CD4-positive, alpha-beta T cell (primary cell): ENCODE results near the gene S100A14. TPM values are rescaled to one million over a fixed set of nuclear protein-coding genes. Genes with fewer than 3 reads are reported as not detected.

Experiments
- ATAC-seq: fragments of 200-7000 bp; cut with Tn5 transposase; one replicate; pipeline ENCODE4 v1.10.0; 2022; ENCODE audit warnings: mild to moderate bottlenecking; ENCODE audit not compliant: poor library complexity
- CTCF ChIA-PET: fragments of 350-600 bp; sonication (Branson Sonifier 250); formaldehyde crosslinking; loops from one replicate; lab custom pipeline; 2021; ENCODE audit warnings: antibody characterized with exemption, inconsistent platforms; lab: Charles Lee
- POLR2A ChIA-PET: fragments of 350-600 bp; sonication (Branson Sonifier 250); formaldehyde crosslinking; loops from one replicate; lab custom pipeline; 2021; ENCODE audit warnings: antibody characterized with exemption, inconsistent platforms; lab: Charles Lee
- DNase-seq, 14 experiments: peaks; one replicate each; pipeline ENCODE4 v3.0.0-alpha.2; 2013 to 2020; ENCODE audit warnings: mixed read lengths in 2 of 14
- H3K27ac ChIP-seq, 2 donors: one replicate each; pipeline versions ENCODE4 v1.5.1 to v1.7.0; 2013; ENCODE audit warnings: low read length in 2 of 2, low read depth in 1 of 2, mild to moderate bottlenecking in 1 of 2
- H3K27me3 ChIP-seq, 2 experiments: 1 replicate in 1 of 2; 2 replicates in 1 of 2; pipeline versions ENCODE4 v1.6.1 to v1.7.0; 2013; ENCODE audit warnings: low read length in 2 of 2, control low read depth in 1 of 2, mild to moderate bottlenecking in 1 of 2, moderate library complexity in 1 of 2; ENCODE audit not compliant: insufficient read depth in 2 of 2, control insufficient read depth in 1 of 2
- H3K36me3 ChIP-seq: one replicate; pipeline ENCODE4 v1.6.1; 2013; ENCODE audit warnings: low read length, control low read depth; ENCODE audit not compliant: insufficient read depth
- H3K4me1 ChIP-seq: one replicate; pipeline ENCODE4 v1.6.1; 2013; ENCODE audit warnings: low read length, control low read depth; ENCODE audit not compliant: insufficient read depth
- H3K4me3 ChIP-seq: one replicate; pipeline ENCODE4 v1.5.1; 2013; ENCODE audit warnings: mild to moderate bottlenecking, low read length, moderate library complexity
- H3K9me3 ChIP-seq, 2 experiments: 1 replicate in 1 of 2; 2 replicates in 1 of 2; pipeline versions ENCODE4 v1.6.1 to v1.7.0; 2013; ENCODE audit warnings: low read length in 2 of 2, mild to moderate bottlenecking in 2 of 2, control low read depth in 1 of 2, moderate library complexity in 1 of 2; ENCODE audit not compliant: control insufficient read depth in 1 of 2, insufficient read depth in 1 of 2
- H3K27ac Mint-ChIP-seq: one replicate; pipeline ENCODE4 v1.8.0; 2020; ENCODE audit warnings: mixed read lengths
- H3K27me3 Mint-ChIP-seq: one replicate; pipeline ENCODE4 v1.8.0; 2021; ENCODE audit warnings: mixed read lengths
- H3K36me3 Mint-ChIP-seq: one replicate; pipeline ENCODE4 v1.8.0; 2021; ENCODE audit warnings: low read depth, mixed read lengths
- H3K4me1 Mint-ChIP-seq: one replicate; pipeline ENCODE4 v1.8.0; 2021; ENCODE audit warnings: low read depth, mixed read lengths
- H3K4me3 Mint-ChIP-seq: one replicate; pipeline ENCODE4 v1.8.0; 2020; ENCODE audit warnings: mild to moderate bottlenecking, mixed read lengths
- H3K9me3 Mint-ChIP-seq: one replicate; pipeline ENCODE4 v1.8.0; 2020; ENCODE audit warnings: mixed read lengths
- CTCF ChIP-seq: fragments of 200-600 bp; IDR thresholded peaks from one replicate; pipeline ENCODE4 v1.8.0; 2022; ENCODE audit warnings: antibody characterized with exemption, mild to moderate bottlenecking
- intact Hi-C, 2 experiments: fragments of 100-400 bp; cut with DNase I in 1 of 2; cut with micrococcal nuclease in 1 of 2; formaldehyde crosslinking; loops; one replicate each; pipeline versions ENCODE4 v1.15.1 to v1.9.0; 2023 to 2025; cut with DNase I, micrococcal nuclease
- total RNA-seq, 174 experiments: library from RNA in 2 of 174; stranded (reverse) in 2 of 174; gene quantifications; one replicate each; pipeline ENCODE4 v1.2.3 and lab custom pipeline; 2021 to 2026

Gene S100A14
- total RNA-seq, 2 experiments from 2014 or later = not detected

DNA sequence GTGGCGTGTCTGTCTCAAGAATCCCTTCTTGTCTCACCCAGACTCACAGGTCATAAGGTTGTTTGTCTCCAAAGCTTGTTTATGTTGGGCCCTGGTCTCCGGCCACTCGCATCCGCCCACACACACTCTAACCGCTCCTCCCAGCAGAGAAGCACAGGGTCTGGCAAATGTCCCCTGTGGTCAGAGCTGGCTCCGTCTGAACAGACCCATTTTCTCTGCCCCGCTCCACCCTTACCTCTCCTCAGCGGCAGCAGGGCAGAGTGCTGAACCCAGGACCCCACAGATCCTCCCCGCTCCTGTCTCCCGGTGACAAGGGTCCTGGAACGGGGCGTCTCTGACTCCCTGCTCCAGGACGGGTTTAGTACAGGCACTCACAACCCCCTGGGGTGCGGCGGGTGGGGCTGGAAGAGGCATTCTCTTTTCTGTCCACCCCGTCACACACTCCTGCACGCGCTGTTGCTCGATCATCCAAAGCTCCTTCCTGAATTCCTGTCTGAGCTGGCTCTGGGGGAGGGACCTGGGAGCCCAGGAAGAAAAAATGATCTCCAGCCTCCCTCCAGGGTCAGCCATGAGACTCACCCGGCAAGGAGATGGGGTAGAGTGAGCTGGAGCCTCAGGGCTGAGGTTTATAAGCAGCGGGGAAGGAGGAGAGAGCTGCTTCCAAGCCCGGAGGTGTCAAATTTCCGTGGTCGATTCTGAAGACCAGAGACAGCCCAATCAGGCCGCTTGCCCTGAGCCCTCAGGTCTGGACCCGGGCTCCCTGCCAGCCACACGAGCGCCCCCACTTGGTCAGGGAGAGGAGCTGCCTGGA lies 11.0 kb upstream of the S100A14 start, which contains the start of gene S100A13:
S100A13 (minus strand) TSS at position 602 of the 811 bp plus-strand sequence. CDS start 1,033 bp downstream, outside the sequence.
- Mint-ChIP-seq H3K27me3 (no peaks in the 10 kb centered on the region), H3K4me1 (no peaks in the 10 kb centered on the region), H3K27ac (no peak within 1 kb of the TSS), H3K9me3 (no peaks in the 10 kb centered on the region), H3K36me3 (no peaks in the 10 kb centered on the region), H3K4me3 (no peak within 1 kb of the TSS)
- ChIA-PET POLR2A (no interaction called here), CTCF (interaction anchor here (1.1 to 1.4 kb wide), 2 partner anchors 9 to 11 kb away, joined by 3 read pairs; no protein-coding TSS in a partner anchor)
- H3K9me3 ChIP-seq = no peaks in the 10 kb centered on the region
- ATAC-seq (no peak), DNase-seq (no peak)
- H3K36me3 ChIP-seq = no peaks in the 10 kb centered on the region
- intact Hi-C loops = no loop called here
- no peak within 1 kb of the TSS for H3K27ac ChIP-seq
- peaks cover 6% of the 10 kb centered on the region for H3K4me1 ChIP-seq
- H3K4me3 ChIP-seq = no peak within 1 kb of the TSS
- H3K27me3 ChIP-seq = no peaks in the 10 kb centered on the region
- TF ChIP-seq CTCF = no peak

GRCh38 chr1:153626477-153626903 lies 10.4 kb upstream of the S100A14 start:
- intact Hi-C loops = no loop called here
- H3K9me3 Mint-ChIP-seq = no peaks in the 10 kb centered on the region
- H3K4me1 Mint-ChIP-seq = no peaks in the 10 kb centered on the region
- no peak for DNase-seq
- no peak overlapping the region for H3K27ac Mint-ChIP-seq
- no peak for ATAC-seq
- H3K27ac ChIP-seq = no peak overlapping the region
- H3K36me3 ChIP-seq = no peaks in the 10 kb centered on the region
- H3K9me3 ChIP-seq = no peaks in the 10 kb centered on the region
- H3K4me3 ChIP-seq = no peak overlapping the region
- no peaks in the 10 kb centered on the region for H3K27me3 Mint-ChIP-seq
- H3K4me3 Mint-ChIP-seq = no peak overlapping the region
- peaks cover 6% of the 10 kb centered on the region for H3K4me1 ChIP-seq
- H3K27me3 ChIP-seq = no peaks in the 10 kb centered on the region
- no peaks in the 10 kb centered on the region for H3K36me3 Mint-ChIP-seq
- TF ChIP-seq CTCF = no peak
- CTCF ChIA-PET = interaction anchor here (1.1 to 1.4 kb wide), 2 partner anchors 9 to 12 kb away, joined by 3 read pairs; no protein-coding TSS in a partner anchor
- POLR2A ChIA-PET = no interaction called here

DNA sequence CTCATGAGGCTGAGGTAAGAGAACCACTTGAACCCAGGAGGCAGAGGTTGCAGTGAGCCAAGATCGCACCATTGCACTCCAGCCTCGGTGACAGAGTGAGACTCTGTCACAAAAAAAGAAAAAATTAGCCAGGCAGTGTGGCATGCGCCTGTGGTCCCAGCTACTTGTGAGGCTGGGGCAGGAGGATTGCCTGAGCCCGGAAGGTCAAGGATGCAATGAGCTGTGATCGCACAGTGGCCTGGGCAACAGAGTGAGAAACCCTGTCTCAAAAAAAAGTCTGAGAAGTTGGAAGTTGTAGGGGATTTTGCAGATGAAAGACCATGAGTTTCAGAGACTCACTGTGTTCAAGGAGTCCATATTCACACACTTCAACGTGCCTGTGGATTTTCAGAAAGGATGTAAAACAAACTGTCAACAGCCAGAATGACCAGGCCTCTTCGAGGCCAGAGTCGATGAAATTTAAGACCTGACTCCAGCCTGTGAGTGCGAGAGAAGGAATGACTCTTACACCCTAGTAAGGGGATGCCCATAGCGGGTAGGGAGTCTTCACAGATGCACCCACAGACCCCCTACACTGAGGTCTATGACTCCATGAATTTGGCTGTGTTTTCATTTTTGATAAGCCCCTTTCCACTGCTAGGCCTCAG lies 9.0 kb upstream of the S100A14 start:
- Mint-ChIP-seq H3K4me1 (no peaks in the 10 kb centered on the region), H3K9me3 (no peaks in the 10 kb centered on the region), H3K27me3 (no peaks in the 10 kb centered on the region), H3K27ac (no peak overlapping the region), H3K36me3 (no peaks in the 10 kb centered on the region), H3K4me3 (no peak overlapping the region)
- Histone ChIP-seq H3K9me3 (no peaks in the 10 kb centered on the region), H3K36me3 (no peaks in the 10 kb centered on the region), H3K27me3 (no peaks in the 10 kb centered on the region), H3K27ac (no peak overlapping the region), H3K4me1 (peaks cover 6% of the 10 kb centered on the region), H3K4me3 (no peak overlapping the region)
- no peak for TF ChIP-seq CTCF
- no peak for ATAC-seq
- DNase-seq = no peak
- intact Hi-C loops = no loop called here
- CTCF ChIA-PET = no interaction called here
- POLR2A ChIA-PET = interaction anchor here (1.0 kb wide), 1 partner anchor 9 kb away, joined by 4 read pairs; the partner anchor contains the start of gene CHTOP
